ENCODE data around the gene FN1.
"Not testable (repeated sequence)": the region's sequence is repeated elsewhere in the genome, so short reads cannot be mapped to it uniquely, and the experiment has no call there.

FN1 gene

GRCh38 chr2:215363461-215364156, 72.3 kb downstream of the FN1 start:
- no peak for DNase-seq

GRCh38 chr2:215363039-215363438, 72.8 kb downstream of the FN1 start:
- DNase-seq: no peak

- no peak for DNase-seq
Observed at GRCh38 chr2:215362562-215362904, 73.3 kb downstream of the FN1 start.

GRCh38 chr2:215361876-215362561, 73.8 kb downstream of the FN1 start:
- no peak for DNase-seq

- DNase-seq: no peak
Observed at GRCh38 chr2:215361211-215361875, 74.5 kb downstream of the FN1 start.

- DNase-seq: no peak
Observed at GRCh38 chr2:215360596-215360995, 75.3 kb downstream of the FN1 start.

GRCh38 chr2:215360059-215360458, 75.8 kb downstream of the FN1 start:
- DNase-seq: not testable (repeated sequence)

- no peak for DNase-seq
Observed at GRCh38 chr2:215359576-215359922, 76.3 kb downstream of the FN1 start.

GRCh38 chr2:215358891-215359575, 76.8 kb downstream of the FN1 start:
- no peak for DNase-seq

- no peak for DNase-seq
Observed at GRCh38 chr2:215358312-215358845, 77.5 kb downstream of the FN1 start.

- no peak for DNase-seq
Observed at GRCh38 chr2:215357660-215358059, 78.2 kb downstream of the FN1 start.

GRCh38 chr2:215356948-215357461, 78.9 kb downstream of the FN1 start:
- DNase-seq: no peak

- DNase-seq: no peak
Observed at GRCh38 chr2:215356334-215356947, 79.4 kb downstream of the FN1 start.

GRCh38 chr2:215355801-215356200, 80.1 kb downstream of the FN1 start:
- no peak for DNase-seq

GRCh38 chr2:215354771-215355695, 80.8 kb downstream of the FN1 start:
- no peak for DNase-seq

GRCh38 chr2:215352602-215353001, 83.3 kb downstream of the FN1 start:
- no peak for DNase-seq

- no peak for DNase-seq
Observed at GRCh38 chr2:215347878-215348277, 88.0 kb downstream of the FN1 start.

GRCh38 chr2:215338883-215339679, 96.8 kb downstream of the FN1 start:
- DNase-seq: no peak

- no peak for DNase-seq
Observed at GRCh38 chr2:215332872-215333595, 102.8 kb downstream of the FN1 start.

GRCh38 chr2:215328066-215328465, 107.8 kb downstream of the FN1 start:
- no peak for DNase-seq

Measured in activated CD4-positive, CD25-positive, alpha-beta regulatory T cell treated with anti-CD3 and anti-CD28 coated beads, Interleukin-2, amount 50 U/mL, for 72 hours (primary cell).